ENCODE results near the gene ZNF341. TPM values are rescaled to one million over a fixed set of nuclear protein-coding genes. Genes with fewer than 3 reads are reported as not detected.

Gene ZNF341
- total and polyA plus RNA-seq, 9 of the 15 experiments (the other 6 are each of a cell fraction or from before 2014, with no cell fraction given): 0.08 to 2.6 (median 1.0) TPM

- TF ChIP-seq, protein P1, sequence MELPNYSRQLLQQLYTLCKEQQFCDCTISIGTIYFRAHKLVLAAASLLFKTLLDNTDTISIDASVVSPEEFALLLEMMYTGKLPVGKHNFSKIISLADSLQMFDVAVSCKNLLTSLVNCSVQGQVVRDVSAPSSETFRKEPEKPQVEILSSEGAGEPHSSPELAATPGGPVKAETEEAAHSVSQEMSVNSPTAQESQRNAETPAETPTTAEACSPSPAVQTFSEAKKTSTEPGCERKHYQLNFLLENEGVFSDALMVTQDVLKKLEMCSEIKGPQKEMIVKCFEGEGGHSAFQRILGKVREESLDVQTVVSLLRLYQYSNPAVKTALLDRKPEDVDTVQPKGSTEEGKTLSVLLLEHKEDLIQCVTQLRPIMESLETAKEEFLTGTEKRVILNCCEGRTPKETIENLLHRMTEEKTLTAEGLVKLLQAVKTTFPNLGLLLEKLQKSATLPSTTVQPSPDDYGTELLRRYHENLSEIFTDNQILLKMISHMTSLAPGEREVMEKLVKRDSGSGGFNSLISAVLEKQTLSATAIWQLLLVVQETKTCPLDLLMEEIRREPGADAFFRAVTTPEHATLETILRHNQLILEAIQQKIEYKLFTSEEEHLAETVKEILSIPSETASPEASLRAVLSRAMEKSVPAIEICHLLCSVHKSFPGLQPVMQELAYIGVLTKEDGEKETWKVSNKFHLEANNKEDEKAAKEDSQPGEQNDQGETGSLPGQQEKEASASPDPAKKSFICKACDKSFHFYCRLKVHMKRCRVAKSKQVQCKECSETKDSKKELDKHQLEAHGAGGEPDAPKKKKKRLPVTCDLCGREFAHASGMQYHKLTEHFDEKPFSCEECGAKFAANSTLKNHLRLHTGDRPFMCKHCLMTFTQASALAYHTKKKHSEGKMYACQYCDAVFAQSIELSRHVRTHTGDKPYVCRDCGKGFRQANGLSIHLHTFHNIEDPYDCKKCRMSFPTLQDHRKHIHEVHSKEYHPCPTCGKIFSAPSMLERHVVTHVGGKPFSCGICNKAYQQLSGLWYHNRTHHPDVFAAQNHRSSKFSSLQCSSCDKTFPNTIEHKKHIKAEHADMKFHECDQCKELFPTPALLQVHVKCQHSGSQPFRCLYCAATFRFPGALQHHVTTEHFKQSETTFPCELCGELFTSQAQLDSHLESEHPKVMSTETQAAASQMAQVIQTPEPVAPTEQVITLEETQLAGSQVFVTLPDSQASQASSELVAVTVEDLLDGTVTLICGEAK (IDR thresholded peaks at IDR 0.05): no peak
- TF ChIP-seq, protein P1 (CRISPR knock-in tag; IDR thresholded peaks at IDR 0.05): no peak
- TF ChIP-seq ZNF551 (CRISPR knock-in tag; IDR thresholded peaks at IDR 0.05) (no peak), XRCC4 (IDR thresholded peaks at IDR 0.05; ENCODE audit: extremely low read depth, insufficient read depth, insufficient read length) (no peak), HNRNPH1 (optimal IDR thresholded peaks at IDR 0.05; ENCODE audit: low read depth, low read length) (no peak), ARNT (IDR thresholded peaks at IDR 0.05) (peak in 1 of 2 experiments; percentile 52; a peak in 1 of 4 replicates), EHMT2 (IDR thresholded peaks at IDR 0.05) (no peak), NCOA6 (IDR thresholded peaks at IDR 0.05) (no peak), POU5F1 (IDR thresholded peaks at IDR 0.05; ENCODE audit: borderline replicate concordance, low read depth, low read length, partially characterized antibody) (no peak), ZNF431 (CRISPR knock-in tag; IDR thresholded peaks at IDR 0.05) (no peak), SNRNP70 (optimal IDR thresholded peaks at IDR 0.05; ENCODE audit: low read depth, low read length) (no peak), OTX1 (CRISPR knock-in tag; IDR thresholded peaks at IDR 0.05) (no peak), MTA3 (IDR thresholded peaks at IDR 0.05; ENCODE audit: borderline replicate concordance) (peak; percentile 61; the same call in 1 of the 2 replicates), HMG20A (CRISPR knock-in tag; conservative IDR thresholded peaks at IDR 0.05) (no peak)
- TF ChIP-seq, protein P2, sequence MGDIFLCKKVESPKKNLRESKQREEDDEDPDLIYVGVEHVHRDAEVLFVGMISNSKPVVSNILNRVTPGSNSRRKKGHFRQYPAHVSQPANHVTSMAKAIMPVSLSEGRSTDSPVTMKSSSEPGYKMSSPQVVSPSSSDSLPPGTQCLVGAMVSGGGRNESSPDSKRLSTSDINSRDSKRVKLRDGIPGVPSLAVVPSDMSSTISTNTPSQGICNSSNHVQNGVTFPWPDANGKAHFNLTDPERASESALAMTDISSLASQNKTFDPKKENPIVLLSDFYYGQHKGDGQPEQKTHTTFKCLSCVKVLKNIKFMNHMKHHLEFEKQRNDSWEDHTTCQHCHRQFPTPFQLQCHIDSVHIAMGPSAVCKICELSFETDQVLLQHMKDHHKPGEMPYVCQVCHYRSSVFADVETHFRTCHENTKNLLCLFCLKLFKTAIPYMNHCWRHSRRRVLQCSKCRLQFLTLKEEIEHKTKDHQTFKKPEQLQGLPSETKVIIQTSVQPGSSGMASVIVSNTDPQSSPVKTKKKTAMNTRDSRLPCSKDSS (IDR thresholded peaks at IDR 0.05; ENCODE audit: low read depth, partially characterized antibody): no peak
- TF ChIP-seq, protein P3, sequence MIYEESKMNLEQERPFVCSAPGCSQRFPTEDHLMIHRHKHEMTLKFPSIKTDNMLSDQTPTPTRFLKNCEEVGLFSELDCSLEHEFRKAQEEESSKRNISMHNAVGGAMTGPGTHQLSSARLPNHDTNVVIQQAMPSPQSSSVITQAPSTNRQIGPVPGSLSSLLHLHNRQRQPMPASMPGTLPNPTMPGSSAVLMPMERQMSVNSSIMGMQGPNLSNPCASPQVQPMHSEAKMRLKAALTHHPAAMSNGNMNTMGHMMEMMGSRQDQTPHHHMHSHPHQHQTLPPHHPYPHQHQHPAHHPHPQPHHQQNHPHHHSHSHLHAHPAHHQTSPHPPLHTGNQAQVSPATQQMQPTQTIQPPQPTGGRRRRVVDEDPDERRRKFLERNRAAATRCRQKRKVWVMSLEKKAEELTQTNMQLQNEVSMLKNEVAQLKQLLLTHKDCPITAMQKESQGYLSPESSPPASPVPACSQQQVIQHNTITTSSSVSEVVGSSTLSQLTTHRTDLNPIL (CRISPR knock-in tag; IDR thresholded peaks at IDR 0.05): no peak
Observed at GRCh38 chr20:33688938-33689424, 42.8 kb upstream of the ZNF341 start (continued).

All from K562 (cell line).